Stimulated activated naive CD4-positive, alpha-beta T cell treated with Interleukin-2 at 50 U/mL for 16 hours (primary cell): ENCODE results near the gene KCNJ8.
"Not testable (repeated sequence)": the region's sequence is repeated elsewhere in the genome, so short reads cannot be mapped to it uniquely, and the experiment has no call there.

Experiments
- DNase-seq: peaks from one replicate; lab custom pipeline; 2025; lab: John Stamatoyannopoulos, UW

Gene KCNJ8

GRCh38 chr12:21774358-21775132, at the start of gene KCNJ8:
Gene KCNJ8 (minus strand): TSS chr12:21774706. CDS start chr12:21773616, 1,090 bp downstream.
- DNase-seq: no peak

DNA sequence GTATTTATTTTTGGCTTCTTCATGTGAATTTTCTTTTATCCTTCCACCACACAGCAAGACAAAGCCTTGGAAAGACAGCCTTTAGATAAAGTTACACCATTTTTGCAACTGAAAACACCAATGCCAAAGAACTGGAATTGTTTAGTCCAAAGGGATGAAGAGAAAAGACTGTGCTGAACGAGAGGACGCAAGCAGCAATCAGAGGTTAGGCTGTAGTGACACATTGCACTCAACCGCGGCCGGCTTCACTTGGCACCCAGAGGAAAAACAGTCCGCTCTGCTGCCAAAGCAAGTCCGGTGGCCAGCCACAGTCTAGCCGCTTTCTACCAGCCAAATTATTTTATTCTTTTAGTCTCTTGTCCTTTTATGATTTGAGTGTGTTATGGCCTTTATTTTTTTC, 49.1 kb upstream of the KCNJ8 start:
- DNase-seq: no peak

DNA sequence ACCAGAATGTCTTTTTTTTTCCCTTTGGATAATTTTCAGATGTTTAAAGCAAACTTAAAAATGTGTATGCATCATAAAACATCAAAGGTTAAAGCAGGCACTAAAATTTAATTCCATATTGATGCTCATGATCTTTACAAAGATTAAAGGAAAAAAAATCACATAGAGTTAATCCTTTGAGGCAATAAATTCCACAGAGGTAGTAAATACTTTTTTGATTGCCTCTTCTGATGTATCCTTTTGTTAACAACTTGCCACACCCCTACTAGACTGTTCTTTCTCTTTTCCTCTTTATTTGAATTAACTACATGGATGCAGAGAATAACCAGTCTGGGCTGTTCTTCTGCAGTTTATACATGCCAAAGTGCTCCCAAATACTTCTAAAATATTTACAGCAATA, 45.2 kb upstream of the KCNJ8 start:
- DNase-seq: no peak

- DNase-seq: no peak
Measured at GRCh38 chr12:21819236-21819635, 44.7 kb upstream of the KCNJ8 start.

DNA sequence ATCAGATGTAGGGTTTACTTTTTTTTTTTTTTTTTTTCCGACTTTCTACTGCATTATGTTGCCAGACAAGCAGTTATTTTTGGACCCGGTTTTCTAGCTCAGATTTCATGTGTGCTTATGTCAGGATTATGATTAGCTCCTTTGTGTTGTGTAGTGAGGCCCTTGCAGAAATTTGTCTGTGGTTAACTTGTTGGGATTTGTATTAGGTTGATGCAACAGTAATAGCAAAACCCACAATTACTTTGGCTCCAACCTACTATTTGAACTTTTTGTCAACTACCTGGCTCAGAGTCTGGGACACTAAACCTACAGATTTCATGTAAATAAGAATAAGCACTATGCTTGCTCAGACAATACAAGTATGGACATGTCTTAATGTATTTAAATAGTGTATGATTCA, 44.1 kb upstream of the KCNJ8 start:
- DNase-seq: no peak

DNA sequence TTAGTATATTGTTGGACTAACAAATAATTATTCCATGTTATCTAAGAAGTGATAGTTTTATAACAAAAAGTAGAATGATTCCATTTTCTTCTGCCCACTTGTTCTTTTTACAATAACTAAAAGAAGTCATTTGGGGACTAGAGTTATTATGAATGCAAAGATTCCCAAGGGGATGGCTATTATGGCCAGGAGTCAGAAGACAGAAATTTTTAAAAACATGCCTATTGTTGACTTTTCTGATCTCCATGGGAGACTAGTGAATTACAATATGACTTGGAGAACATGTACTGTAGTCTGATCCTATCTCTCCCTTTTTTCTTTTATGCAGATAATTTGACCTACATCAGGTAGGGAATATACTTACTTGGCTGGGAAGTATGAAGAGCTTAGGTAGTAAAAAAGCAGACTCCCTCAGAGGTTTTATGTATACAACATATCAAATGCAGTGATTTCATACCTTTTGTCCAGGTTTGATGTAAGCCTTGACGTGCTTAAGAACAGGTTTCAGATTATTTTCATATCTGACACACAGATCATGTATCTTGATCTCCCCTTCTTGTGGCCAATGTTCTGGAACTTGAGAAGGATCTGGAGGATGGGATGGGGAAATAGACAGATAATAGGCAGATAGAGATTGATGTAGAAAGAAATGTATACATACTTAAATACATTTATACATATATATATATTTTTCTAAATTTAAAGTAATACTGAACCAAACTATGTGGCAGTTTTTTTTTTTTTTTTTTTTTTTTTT, 41.0 kb upstream of the KCNJ8 start:
- no peak for DNase-seq

DNA sequence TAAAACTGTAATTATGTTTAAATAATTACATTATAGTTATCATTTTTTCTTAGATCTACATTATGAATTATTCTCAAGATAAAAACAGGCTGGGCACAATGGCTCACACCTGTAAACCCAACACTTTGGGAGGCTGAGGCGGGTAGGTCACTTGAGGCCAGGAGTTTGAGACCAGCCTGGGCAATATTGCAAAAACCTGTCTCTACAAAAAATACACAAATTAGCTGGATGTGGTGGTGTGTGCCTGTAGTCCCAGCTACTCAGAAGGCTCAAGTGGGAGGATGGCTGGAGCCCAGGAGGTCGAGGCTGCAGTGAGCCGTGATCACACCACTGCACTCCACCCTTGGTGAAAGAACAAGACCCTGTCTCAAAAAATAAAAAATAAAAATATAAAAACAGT, 40.3 kb upstream of the KCNJ8 start:
- DNase-seq: no peak

DNA sequence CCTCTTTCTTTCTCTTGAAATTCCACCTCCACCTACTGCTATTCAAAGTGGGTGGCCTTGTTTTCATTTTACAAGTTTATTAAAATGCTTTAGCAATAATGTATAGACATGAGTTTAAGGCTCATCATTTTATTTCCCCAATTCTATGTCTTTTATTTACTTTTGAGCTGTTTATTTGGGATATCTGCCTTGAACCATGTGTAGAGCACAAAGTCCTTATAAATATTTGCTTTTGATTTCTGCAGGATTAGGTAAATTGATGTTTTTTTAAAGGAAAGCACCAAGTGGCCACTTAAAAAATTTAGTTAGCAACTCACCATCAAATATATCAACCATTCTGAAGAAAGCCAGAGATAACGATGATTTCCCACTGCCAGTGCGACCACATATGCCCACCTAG, 39.8 kb upstream of the KCNJ8 start:
- no peak for DNase-seq

DNA sequence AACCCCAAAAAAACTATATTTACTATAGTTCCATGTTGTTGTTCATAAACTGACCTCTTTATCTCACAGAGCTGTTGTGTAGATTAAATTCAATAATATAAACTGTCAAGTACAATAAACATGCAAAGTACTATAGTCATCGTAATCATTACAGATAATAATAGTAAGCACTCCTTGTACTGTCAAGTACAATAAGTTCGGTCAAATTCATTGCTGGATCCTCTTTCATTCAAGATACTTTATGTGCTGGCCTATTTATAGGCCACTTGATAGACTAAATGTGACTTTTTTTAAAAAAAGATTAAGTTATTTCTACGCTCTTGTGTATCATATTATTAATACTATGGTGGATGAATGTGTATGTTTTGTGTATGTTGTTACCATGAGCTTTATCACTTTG, 39.2 kb upstream of the KCNJ8 start:
- no peak for DNase-seq

DNA sequence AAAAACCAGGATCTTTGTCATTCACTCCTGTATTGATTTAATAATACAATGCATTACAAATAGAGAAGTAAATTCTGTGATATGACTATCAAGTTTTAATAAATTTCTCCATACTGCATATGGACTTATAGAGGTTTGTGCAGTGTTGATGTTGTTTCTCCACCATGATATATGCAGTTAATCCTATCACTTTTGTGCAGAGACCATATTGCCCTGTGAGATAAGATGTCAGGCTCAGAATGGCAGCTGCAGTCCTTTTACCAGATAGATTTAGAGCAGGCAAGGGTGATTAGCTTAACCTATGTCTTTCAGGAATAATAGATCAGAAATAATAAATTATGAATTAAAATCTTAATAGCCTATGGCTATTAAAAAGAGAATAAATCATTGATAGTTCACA, 38.6 kb upstream of the KCNJ8 start:
- no peak for DNase-seq

DNA sequence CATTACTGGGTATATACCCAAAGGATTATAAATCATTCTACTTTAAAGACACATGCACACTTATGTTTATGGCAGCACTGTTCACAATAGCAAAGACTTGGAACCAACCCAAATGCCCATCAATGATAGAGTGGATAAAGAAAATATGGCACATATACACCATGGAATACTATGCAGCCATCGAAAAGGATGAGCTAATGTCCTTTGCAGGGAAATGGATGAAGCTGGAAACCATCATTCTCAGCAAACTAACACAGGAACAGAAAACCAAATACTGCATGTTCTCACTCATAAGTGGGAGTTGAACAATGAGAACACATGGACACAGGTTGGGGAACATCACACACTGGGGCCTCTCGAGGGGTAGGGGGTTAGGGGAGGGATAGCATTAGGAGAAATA, 37.8 kb upstream of the KCNJ8 start:
- not testable (repeated sequence) for DNase-seq

GRCh38 chr12:21809100-21809499, 34.6 kb upstream of the KCNJ8 start:
- DNase-seq: no peak

GRCh38 chr12:21806255-21806654, 31.7 kb upstream of the KCNJ8 start:
- DNase-seq: no peak

DNA sequence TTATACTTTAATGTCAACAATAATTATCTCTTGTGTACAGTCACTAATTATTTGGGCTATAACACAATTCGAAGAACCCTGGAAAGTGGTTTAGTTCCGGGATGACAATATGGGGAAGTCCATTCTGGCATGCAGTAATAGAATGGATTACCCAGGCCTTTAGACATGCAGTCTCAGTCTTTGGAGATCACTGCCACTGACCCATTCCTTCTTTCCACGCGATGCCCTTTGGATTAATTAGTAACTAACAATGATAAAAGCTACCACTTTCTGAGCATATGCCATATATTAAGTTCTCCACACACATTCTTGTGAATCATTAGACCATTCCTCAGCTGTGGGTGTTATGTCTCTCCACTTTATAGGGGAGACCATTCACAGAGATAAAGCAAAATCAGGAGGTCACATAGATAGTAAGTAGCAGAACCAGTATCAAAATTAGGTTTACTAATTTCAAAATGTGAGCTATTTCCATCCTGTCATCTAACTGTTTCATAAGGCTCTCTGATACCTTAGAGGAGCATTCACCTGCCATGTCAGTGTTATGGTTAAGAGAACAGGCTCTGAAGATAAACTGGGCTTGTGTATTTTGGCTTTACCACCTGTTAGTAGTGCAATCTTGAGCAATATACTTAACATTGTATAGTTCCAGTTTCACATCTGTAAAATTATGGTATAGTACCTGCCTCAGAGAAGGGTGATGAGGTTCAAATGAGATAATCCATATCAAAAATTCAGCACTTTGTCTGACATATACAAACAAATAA, 27.2 kb upstream of the KCNJ8 start:
- DNase-seq: no peak

- no peak for DNase-seq
Measured at GRCh38 chr12:21800011-21800410, 25.5 kb upstream of the KCNJ8 start.

GRCh38 chr12:21797539-21797938, 23.0 kb upstream of the KCNJ8 start:
- no peak for DNase-seq

GRCh38 chr12:21795648-21796328, 21.3 kb upstream of the KCNJ8 start:
- DNase-seq: no peak

GRCh38 chr12:21794807-21795595, 20.5 kb upstream of the KCNJ8 start:
- not testable (repeated sequence) for DNase-seq

- DNase-seq: not testable (repeated sequence)
Measured at GRCh38 chr12:21789687-21790086, 15.2 kb upstream of the KCNJ8 start.

GRCh38 chr12:21788089-21788983, 13.8 kb upstream of the KCNJ8 start:
- no peak for DNase-seq
